Parathyroid adenoma (tissue), 2 donors: ENCODE data around the gene EXOC4.

Experiments used
- H2AFZ ChIP-seq: fragments of 300-600 bp; sonication (generic); one replicate; pipeline ENCODE4 v1.7.0; 2017; ENCODE audit warnings: antibody characterized with exemption, mild to moderate bottlenecking
- H3K27ac ChIP-seq: fragments of 300-600 bp; sonication (generic); one replicate; pipeline ENCODE4 v1.7.0; 2017
- H3K27me3 ChIP-seq: fragments of 300-600 bp; sonication (generic); one replicate; pipeline ENCODE4 v1.7.0; 2017; ENCODE audit warnings: low read length; ENCODE audit not compliant: control insufficient read depth, insufficient read depth
- H3K36me3 ChIP-seq: fragments of 300-600 bp; sonication (generic); one replicate; pipeline ENCODE4 v1.7.0; 2017; ENCODE audit warnings: low read length; ENCODE audit not compliant: control insufficient read depth, insufficient read depth
- H3K4me1 ChIP-seq: fragments of 300-600 bp; sonication (generic); one replicate; pipeline ENCODE4 v1.7.0; 2017; ENCODE audit warnings: control low read depth
- H3K4me2 ChIP-seq: fragments of 300-600 bp; sonication (generic); one replicate; pipeline ENCODE4 v1.7.0; 2017; ENCODE audit warnings: low read length
- H3K4me3 ChIP-seq: fragments of 300-600 bp; sonication (generic); one replicate; pipeline ENCODE4 v1.7.0; 2017; ENCODE audit warnings: low read depth, low read length
- H3K79me2 ChIP-seq: fragments of 300-600 bp; sonication (generic); one replicate; pipeline ENCODE4 v1.7.0; 2017; ENCODE audit warnings: control low read depth
- H3K9ac ChIP-seq: fragments of 300-600 bp; sonication (generic); one replicate; pipeline ENCODE4 v1.7.0; 2017; ENCODE audit warnings: mild to moderate bottlenecking
- H3K9me3 ChIP-seq: fragments of 300-600 bp; sonication (generic); one replicate; pipeline ENCODE4 v1.7.0; 2017; ENCODE audit warnings: low read length; ENCODE audit not compliant: control insufficient read depth
- CTCF ChIP-seq: fragments of 300-600 bp; sonication (generic); IDR thresholded peaks from one replicate; pipeline ENCODE4 v1.7.0; 2017; ENCODE audit warnings: antibody characterized with exemption, mild to moderate bottlenecking
- donor health status: primary hyperparathyroidism.

Gene EXOC4

GRCh38 chr7:133682364-133683181, 429.7 kb downstream of the EXOC4 start:
- H3K9me3 ChIP-seq = no peaks in the 10 kb centered on the region
- no peaks in the 10 kb centered on the region for H3K27me3 ChIP-seq
- H3K79me2 ChIP-seq = no peaks in the 10 kb centered on the region
- H3K4me3 ChIP-seq = no peak overlapping the region
- TF ChIP-seq CTCF = no peak
- H2AFZ ChIP-seq = no peak overlapping the region
- H3K36me3 ChIP-seq = no peaks in the 10 kb centered on the region
- no peak overlapping the region for H3K27ac ChIP-seq
- no peak overlapping the region for H3K9ac ChIP-seq
- no peaks in the 10 kb centered on the region for H3K4me1 ChIP-seq
- no peak overlapping the region for H3K4me2 ChIP-seq

- no peaks in the 10 kb centered on the region for H3K36me3 ChIP-seq
- no peak overlapping the region for H3K4me2 ChIP-seq
- no peak overlapping the region for H3K27ac ChIP-seq
- no peaks in the 10 kb centered on the region for H3K27me3 ChIP-seq
- no peaks in the 10 kb centered on the region for H3K79me2 ChIP-seq
- no peak overlapping the region for H2AFZ ChIP-seq
- H3K4me3 ChIP-seq = no peak overlapping the region
- no peaks in the 10 kb centered on the region for H3K4me1 ChIP-seq
- H3K9me3 ChIP-seq = no peaks in the 10 kb centered on the region
- H3K9ac ChIP-seq = no peak overlapping the region
- TF ChIP-seq CTCF = no peak
Measured at GRCh38 chr7:133683182-133683454, 430.2 kb downstream of the EXOC4 start.

- Histone ChIP-seq H3K27me3 (no peaks in the 10 kb centered on the region), H3K9me3 (no peaks in the 10 kb centered on the region), H3K27ac (no peak overlapping the region), H3K36me3 (no peaks in the 10 kb centered on the region), H3K9ac (no peak overlapping the region), H3K79me2 (no peaks in the 10 kb centered on the region), H3K4me2 (no peak overlapping the region), H2AFZ (no peak overlapping the region), H3K4me1 (no peaks in the 10 kb centered on the region), H3K4me3 (no peak overlapping the region)
- no peak for TF ChIP-seq CTCF
Measured at GRCh38 chr7:133688483-133689239, 435.8 kb downstream of the EXOC4 start.

- H3K79me2 ChIP-seq = no peaks in the 10 kb centered on the region
- no peak for TF ChIP-seq CTCF
- no peak overlapping the region for H3K4me2 ChIP-seq
- H3K36me3 ChIP-seq = no peaks in the 10 kb centered on the region
- no peak overlapping the region for H3K4me3 ChIP-seq
- no peaks in the 10 kb centered on the region for H3K9me3 ChIP-seq
- no peak overlapping the region for H3K9ac ChIP-seq
- no peak overlapping the region for H2AFZ ChIP-seq
- H3K4me1 ChIP-seq = no peaks in the 10 kb centered on the region
- no peaks in the 10 kb centered on the region for H3K27me3 ChIP-seq
- H3K27ac ChIP-seq = no peak overlapping the region
Measured at GRCh38 chr7:133690740-133691139, 437.9 kb downstream of the EXOC4 start.
